GM13976 (cell line): ENCODE data around the gene UCHL1.

Experiments used
- DNase-seq: peaks from one replicate; pipeline ENCODE4 v3.0.0; 2012; ENCODE audit warnings: low spot score
- CTCF ChIP-seq: IDR thresholded peaks from 2 replicates; pipeline ENCODE4 v1.5.1; 2012; ENCODE audit warnings: borderline replicate concordance, mild to moderate bottlenecking; ENCODE audit not compliant: insufficient read depth; ENCODE audit errors: extremely low read depth, missing control alignments, control extremely low read depth
- in situ Hi-C: fragments of 300-500 bp; cut with MboI; formaldehyde crosslinking; loops from one replicate; pipeline ENCODE4 v1.12.0; 2022; ENCODE audit warnings: low sequenced_read_pairs, mixed read lengths, inconsistent platforms; ENCODE audit not compliant: unreplicated experiment

The UCHL1 gene

GRCh38 chr4:41256740-41257256, at the start of gene UCHL1:
TSS of gene UCHL1 (plus strand) at chr4:41256928. CDS start at chr4:41256977, 49 bp downstream.
- TF ChIP-seq CTCF: no peak
- DNase-seq: peak; percentile 37
- in situ Hi-C loops: no loop called here

GRCh38 chr4:41207291-41207831, 49.4 kb upstream of the UCHL1 start:
- in situ Hi-C loops: no loop called here
- no peak for TF ChIP-seq CTCF
- DNase-seq: no peak

GRCh38 chr4:41209187-41209586, 47.5 kb upstream of the UCHL1 start:
- DNase-seq: no peak
- no peak for TF ChIP-seq CTCF
- in situ Hi-C loops: no loop called here

GRCh38 chr4:41209901-41210300, 46.8 kb upstream of the UCHL1 start:
- in situ Hi-C loops: loop anchor here (10.0 kb wide), 1 partner anchor 225 kb away; no protein-coding TSS in a partner anchor
- DNase-seq: no peak
- no peak for TF ChIP-seq CTCF

- TF ChIP-seq CTCF: no peak
- in situ Hi-C loops: loop anchor here (10.0 kb wide), 1 partner anchor 227 kb away; no protein-coding TSS in a partner anchor
Observed at GRCh38 chr4:41211951-41212615, 44.6 kb upstream of the UCHL1 start.

GRCh38 chr4:41212616-41213203, 44.0 kb upstream of the UCHL1 start:
- in situ Hi-C loops: loop anchor here (10.0 kb wide), 1 partner anchor 228 kb away; no protein-coding TSS in a partner anchor
- peak; percentile 21 for TF ChIP-seq CTCF
- peak; percentile 36 for DNase-seq

More at GRCh38 chr4:41211951-41212615, 44.6 kb upstream of the UCHL1 start:
- DNase-seq: no peak
